BLaER1 treated with 17β-estradiol and CSF1 and Interleukin-3, amounts not matched to agents 10 nM and 100 nM (cell line): ENCODE data around the gene HJURP.

Experiments
- H3K27ac ChIP-seq, 11 experiments: shearing (Covaris generic); formaldehyde crosslinking; 2 replicates each; pipeline ENCODE4 v1.8.1; 2022
- H3K27me3 ChIP-seq, 11 experiments: shearing (Covaris generic); formaldehyde crosslinking; 2 replicates each; pipeline ENCODE4 v1.8.1; 2022
- H3K36me3 ChIP-seq, 11 experiments: shearing (Covaris generic); formaldehyde crosslinking; 2 replicates each; pipeline ENCODE4 v1.8.1; 2022
- H3K4me1 ChIP-seq, 10 experiments: shearing (Covaris generic); formaldehyde crosslinking; 2 replicates each; pipeline ENCODE4 v1.8.1; 2022
- H3K4me2 ChIP-seq, 11 experiments: shearing (Covaris generic); formaldehyde crosslinking; 2 replicates each; pipeline ENCODE4 v1.8.1; 2022
- H3K4me3 ChIP-seq, 10 experiments: shearing (Covaris generic); formaldehyde crosslinking; 2 replicates each; pipeline ENCODE4 v1.8.1; 2022
- H3K9ac ChIP-seq, 11 experiments: shearing (Covaris generic); formaldehyde crosslinking; 2 replicates each; pipeline ENCODE4 v1.8.1; 2022
- H3K9me3 ChIP-seq, 11 experiments: shearing (Covaris generic); formaldehyde crosslinking; replicated peaks in 1 of 11; 2 replicates each; pipeline ENCODE4 v1.8.1; 2022
- H4K20me1 ChIP-seq, 11 experiments: shearing (Covaris generic); formaldehyde crosslinking; 2 replicates each; pipeline ENCODE4 v1.8.1; 2022
- Cebpa-rat ChIP-seq, 11 experiments: shearing (Covaris generic); IDR thresholded peaks; 2 replicates each; pipeline ENCODE4 v1.8.1; 2022

Gene HJURP

GRCh38 chr2:233837694-233838229, 16.6 kb downstream of the HJURP start:
- H3K9ac ChIP-seq: no peak overlapping the region
- H3K36me3 ChIP-seq: peaks cover 12 to 92% (median 88%) of the 10 kb centered on the region in 11 experiments; a peak in 21 of 22 replicates
- peaks cover 0 to 98% (median 80%) of the 10 kb centered on the region in 11 experiments; a peak in 17 of 22 replicates for H4K20me1 ChIP-seq
- no peaks in the 10 kb centered on the region for H3K9me3 ChIP-seq
- no peak for TF ChIP-seq Cebpa-rat (IDR thresholded peaks at IDR 0.05)
- H3K4me2 ChIP-seq: peak overlapping the region in 2 of 11 experiments; percentile 3 to 53; a peak in 1 of 22 replicates
- H3K4me3 ChIP-seq: no peak overlapping the region
- H3K27me3 ChIP-seq: no peaks in the 10 kb centered on the region
- peaks cover 0 to 65% (median 58%) of the 10 kb centered on the region in 10 experiments; a peak in 18 of 20 replicates for H3K4me1 ChIP-seq
- no peak overlapping the region for H3K27ac ChIP-seq

- Histone ChIP-seq H3K36me3 (peaks cover 4 to 78% (median 74%) of the 10 kb centered on the region in 11 experiments; a peak in 20 of 22 replicates), H3K9me3 (no peaks in the 10 kb centered on the region), H3K4me2 (no peak overlapping the region), H3K27ac (no peak overlapping the region), H3K4me1 (peaks cover 2 to 79% (median 71%) of the 10 kb centered on the region in 10 experiments; a peak in 18 of 20 replicates), H4K20me1 (peaks cover 0 to 86% (median 69%) of the 10 kb centered on the region in 11 experiments; a peak in 17 of 22 replicates), H3K4me3 (no peak overlapping the region), H3K27me3 (no peaks in the 10 kb centered on the region), H3K9ac (no peak overlapping the region)
- TF ChIP-seq Cebpa-rat (IDR thresholded peaks at IDR 0.05): no peak
Observed at GRCh38 chr2:233836359-233836758, 18.0 kb downstream of the HJURP start.

GRCh38 chr2:233835230-233836186, 18.8 kb downstream of the HJURP start:
- Histone ChIP-seq H3K27ac (no peak overlapping the region), H3K4me2 (no peak overlapping the region), H3K4me3 (no peak overlapping the region), H4K20me1 (peaks cover 0 to 77% (median 60%) of the 10 kb centered on the region in 11 experiments; a peak in 17 of 22 replicates), H3K36me3 (peaks cover 0 to 69% (median 65%) of the 10 kb centered on the region in 11 experiments; a peak in 19 of 22 replicates), H3K4me1 (peaks cover 7 to 84% (median 74%) of the 10 kb centered on the region in 10 experiments; a peak in 18 of 20 replicates), H3K9me3 (no peaks in the 10 kb centered on the region), H3K9ac (no peak overlapping the region), H3K27me3 (no peaks in the 10 kb centered on the region)
- no peak for TF ChIP-seq Cebpa-rat (IDR thresholded peaks at IDR 0.05)

- Histone ChIP-seq H4K20me1 (peaks cover 0 to 56% (median 39%) of the 10 kb centered on the region in 11 experiments; a peak in 16 of 22 replicates), H3K36me3 (peaks cover 0 to 47% (median 44%) of the 10 kb centered on the region in 11 experiments; a peak in 19 of 22 replicates), H3K4me3 (no peak overlapping the region), H3K9ac (peak overlapping the region in 2 of 11 experiments; percentile 4 to 47; a peak in 2 of 22 replicates), H3K27me3 (no peaks in the 10 kb centered on the region), H3K4me2 (peak overlapping the region in 9 of 11 experiments; percentile 11 to 91 (median 50); a peak in 15 of 22 replicates), H3K9me3 (no peaks in the 10 kb centered on the region), H3K4me1 (peaks cover 7 to 84% (median 75%) of the 10 kb centered on the region in 10 experiments; a peak in 17 of 20 replicates), H3K27ac (peak overlapping the region in 4 of 11 experiments; percentile 9 to 49 (median 40); a peak in 6 of 22 replicates)
- TF ChIP-seq Cebpa-rat (IDR thresholded peaks at IDR 0.05): no peak
Observed at GRCh38 chr2:233833345-233833744, 21.0 kb downstream of the HJURP start.

GRCh38 chr2:233832869-233833311, 21.4 kb downstream of the HJURP start:
- no peaks in the 10 kb centered on the region for H3K9me3 ChIP-seq
- peak overlapping the region in 8 of 11 experiments; percentile 11 to 91 (median 54); a peak in 14 of 22 replicates for H3K4me2 ChIP-seq
- H3K27ac ChIP-seq: peak overlapping the region in 4 of 11 experiments; percentile 9 to 49 (median 40); a peak in 5 of 22 replicates
- no peak for TF ChIP-seq Cebpa-rat (IDR thresholded peaks at IDR 0.05)
- peaks cover 0 to 43% (median 39%) of the 10 kb centered on the region in 11 experiments; a peak in 19 of 22 replicates for H3K36me3 ChIP-seq
- no peaks in the 10 kb centered on the region for H3K27me3 ChIP-seq
- H4K20me1 ChIP-seq: peaks cover 0 to 51% (median 34%) of the 10 kb centered on the region in 11 experiments; a peak in 15 of 22 replicates
- H3K4me1 ChIP-seq: peaks cover 7 to 81% (median 73%) of the 10 kb centered on the region in 10 experiments; a peak in 17 of 20 replicates
- peak overlapping the region in 1 of 11 experiments; percentile 4; a peak in 1 of 22 replicates for H3K9ac ChIP-seq
- H3K4me3 ChIP-seq: no peak overlapping the region

GRCh38 chr2:233832414-233832813, 21.9 kb downstream of the HJURP start:
- peak overlapping the region in 1 of 11 experiments; percentile 45; a peak in 1 of 22 replicates for H3K27ac ChIP-seq
- peaks cover 0 to 38% (median 34%) of the 10 kb centered on the region in 11 experiments; a peak in 19 of 22 replicates for H3K36me3 ChIP-seq
- 0 out of 22 replicates have a peak, but pooled peaks cover 0 to under 1% (median 0%) of the 10 kb centered on the region in 11 experiments for H3K9me3 ChIP-seq
- H3K4me3 ChIP-seq: no peak overlapping the region
- no peak for TF ChIP-seq Cebpa-rat (IDR thresholded peaks at IDR 0.05)
- H3K4me1 ChIP-seq: peaks cover 7 to 78% (median 70%) of the 10 kb centered on the region in 10 experiments; a peak in 17 of 20 replicates
- H3K27me3 ChIP-seq: no peaks in the 10 kb centered on the region
- peak overlapping the region in 7 of 11 experiments; percentile 11 to 91 (median 84); a peak in 10 of 22 replicates for H3K4me2 ChIP-seq
- H3K9ac ChIP-seq: no peak overlapping the region; a peak in 1 of 22 replicates
- H4K20me1 ChIP-seq: peaks cover 0 to 46% (median 31%) of the 10 kb centered on the region in 11 experiments; a peak in 15 of 22 replicates

- H3K27me3 ChIP-seq: no peaks in the 10 kb centered on the region
- peaks cover 0 to 41% (median 29%) of the 10 kb centered on the region in 11 experiments; a peak in 14 of 22 replicates for H4K20me1 ChIP-seq
- H3K36me3 ChIP-seq: peaks cover 0 to 33% (median 29%) of the 10 kb centered on the region in 11 experiments; a peak in 19 of 22 replicates
- no peak for TF ChIP-seq Cebpa-rat (IDR thresholded peaks at IDR 0.05)
- H3K9ac ChIP-seq: no peak overlapping the region
- peak overlapping the region in 8 of 11 experiments; percentile 57 to 91 (median 83); a peak in 12 of 22 replicates for H3K4me2 ChIP-seq
- no peak overlapping the region for H3K4me3 ChIP-seq
- no peak overlapping the region for H3K27ac ChIP-seq
- peaks cover 7 to 78% (median 70%) of the 10 kb centered on the region in 10 experiments; a peak in 17 of 20 replicates for H3K4me1 ChIP-seq
- H3K9me3 ChIP-seq: peaks cover 0 to 5% (median 0%) of the 10 kb centered on the region in 11 experiments; a peak in 4 of 22 replicates
Observed at GRCh38 chr2:233831861-233832260, 22.5 kb downstream of the HJURP start.
